WERI-Rb-1 (cell line): ENCODE data around the gene ANKRD33.
A peak's percentile ranks its signal among the peaks of the same experiment; 100 is the strongest.

Source experiments
- DNase-seq: peaks from one replicate; pipeline ENCODE4 v3.0.0-alpha.2; 2020
- H3K27ac ChIP-seq: fragments of 250-450 bp; sonication (Bioruptor Pico); 2 replicates; pipeline ENCODE4 v1.5.1; 2020; ENCODE audit warnings: mild to moderate bottlenecking, moderate library complexity
- H3K27me3 ChIP-seq: fragments of 250-450 bp; sonication (Bioruptor Pico); 2 replicates; pipeline ENCODE4 v1.5.1; 2021; ENCODE audit warnings: mild to moderate bottlenecking, low read depth, moderate library complexity; ENCODE audit not compliant: insufficient read depth, severe bottlenecking
- H3K36me3 ChIP-seq: fragments of 250-450 bp; sonication (Bioruptor Pico); 2 replicates; pipeline ENCODE4 v1.5.1; 2020; ENCODE audit warnings: mild to moderate bottlenecking, moderate library complexity
- H3K4me3 ChIP-seq: 2 replicates; pipeline ENCODE4 v1.5.1; 2011; ENCODE audit warnings: low read depth, mild to moderate bottlenecking, control low read depth, low read length
- H3K9me3 ChIP-seq: fragments of 250-450 bp; sonication (Bioruptor Pico); 2 replicates; pipeline ENCODE4 v1.5.1; 2021; ENCODE audit warnings: mild to moderate bottlenecking, moderate library complexity; ENCODE audit not compliant: severe bottlenecking
- CTCF ChIP-seq: IDR thresholded peaks from 2 replicates; pipeline ENCODE4 v1.5.1; 2011; ENCODE audit warnings: low read depth, mild to moderate bottlenecking, control low read depth, inconsistent platforms, low read length

The ANKRD33 gene

DNA sequence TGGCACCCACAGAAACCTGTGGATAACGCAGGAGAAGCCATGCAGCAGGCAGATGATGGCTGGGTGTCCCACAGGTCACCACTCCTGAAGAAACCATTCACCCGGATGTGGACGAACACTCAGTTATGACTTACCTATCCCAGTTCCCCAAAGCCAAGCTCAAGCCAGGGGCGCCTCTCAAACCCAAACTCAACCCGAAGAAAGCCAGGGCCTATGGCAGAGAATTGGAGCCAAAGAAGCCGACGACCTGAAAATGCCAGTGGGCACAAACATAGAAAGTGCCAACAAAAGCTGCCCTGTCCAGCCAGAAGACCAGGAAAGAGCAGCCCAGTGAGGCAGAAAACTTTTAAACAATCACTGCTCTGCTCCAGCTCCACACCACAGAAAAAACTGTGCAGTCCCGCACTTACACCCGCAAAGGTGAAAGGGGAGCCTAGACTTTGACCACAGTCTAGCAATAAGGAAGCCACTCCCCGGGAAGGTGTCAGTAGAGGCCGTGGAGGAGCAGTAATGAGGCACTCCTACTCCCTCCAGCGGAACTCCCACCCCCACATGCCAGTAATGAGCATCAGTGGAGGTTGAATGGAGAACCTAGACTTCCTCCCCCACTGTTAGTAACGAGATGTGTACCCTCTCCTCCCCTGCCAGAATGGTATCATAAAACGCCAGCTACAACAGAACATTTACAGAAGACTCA, 13.4 kb downstream of the ANKRD33 start:
- no peaks in the 10 kb centered on the region for H3K36me3 ChIP-seq
- no peak overlapping the region for H3K4me3 ChIP-seq
- no peaks in the 10 kb centered on the region for H3K27me3 ChIP-seq
- H3K9me3 ChIP-seq: no peaks in the 10 kb centered on the region
- no peak for DNase-seq
- TF ChIP-seq CTCF: no peak
- H3K27ac ChIP-seq: no peak overlapping the region

- no peaks in the 10 kb centered on the region for H3K36me3 ChIP-seq
- no peaks in the 10 kb centered on the region for H3K27me3 ChIP-seq
- H3K9me3 ChIP-seq: no peaks in the 10 kb centered on the region
- no peak overlapping the region for H3K27ac ChIP-seq
- DNase-seq: no peak
- H3K4me3 ChIP-seq: no peak overlapping the region
- no peak for TF ChIP-seq CTCF
Measured at GRCh38 chr12:51901881-51902280, 14.0 kb downstream of the ANKRD33 start.

GRCh38 chr12:51904951-51905470, 17.1 kb downstream of the ANKRD33 start:
- Histone ChIP-seq H3K4me3 (no peak overlapping the region), H3K27ac (peak overlapping the region; percentile 37), H3K36me3 (no peaks in the 10 kb centered on the region), H3K27me3 (no peaks in the 10 kb centered on the region), H3K9me3 (no peaks in the 10 kb centered on the region)
- no peak for DNase-seq
- TF ChIP-seq CTCF: no peak

DNA sequence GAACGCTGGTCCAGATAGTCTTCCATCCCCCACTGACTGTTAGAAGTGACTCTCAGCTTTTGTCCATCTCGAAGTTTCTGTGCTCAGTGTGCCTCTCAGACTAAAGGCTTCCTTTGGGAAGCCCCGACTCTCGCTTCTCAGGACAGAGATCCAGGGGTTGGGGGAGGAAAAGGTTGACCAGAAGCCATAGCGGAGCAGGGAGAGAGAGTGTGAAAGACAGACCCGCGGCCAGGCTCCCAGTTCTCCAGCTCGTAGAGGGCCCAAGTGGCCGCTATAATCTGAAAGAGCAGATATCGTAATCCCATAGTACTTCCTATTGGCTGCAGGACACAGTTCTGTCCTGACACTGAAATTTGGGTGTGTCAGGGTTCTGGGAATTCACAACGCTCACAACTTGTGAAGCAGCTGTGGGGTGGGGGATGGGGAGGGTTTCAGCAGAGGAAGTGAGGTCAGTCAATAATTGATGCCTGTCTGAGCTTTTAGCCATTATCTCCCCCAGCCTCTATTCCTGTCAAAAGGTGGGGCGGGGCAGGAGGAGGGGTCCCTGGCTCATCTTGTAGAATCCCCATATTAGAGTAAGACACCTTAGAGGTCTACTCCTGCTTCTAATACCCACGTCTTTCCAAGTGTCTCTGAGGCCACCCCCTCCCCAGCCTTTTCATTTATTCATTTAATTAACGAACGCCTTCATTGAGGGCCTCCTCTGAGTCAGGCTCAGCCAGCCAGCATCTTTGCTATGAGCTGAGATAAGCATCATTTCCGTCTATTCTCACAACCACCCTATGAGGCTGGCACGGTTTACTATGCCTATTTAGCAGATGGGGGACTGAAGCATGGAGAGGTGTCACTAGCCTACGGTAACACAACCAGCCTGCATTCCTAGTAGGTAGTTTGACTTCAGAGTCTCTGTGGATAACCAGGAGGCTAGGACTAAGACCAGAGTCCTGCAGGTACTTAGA, 17.8 kb downstream of the ANKRD33 start:
- Histone ChIP-seq H3K27me3 (no peaks in the 10 kb centered on the region), H3K27ac (peak overlapping the region; percentile 37)
- no peak for DNase-seq

DNA sequence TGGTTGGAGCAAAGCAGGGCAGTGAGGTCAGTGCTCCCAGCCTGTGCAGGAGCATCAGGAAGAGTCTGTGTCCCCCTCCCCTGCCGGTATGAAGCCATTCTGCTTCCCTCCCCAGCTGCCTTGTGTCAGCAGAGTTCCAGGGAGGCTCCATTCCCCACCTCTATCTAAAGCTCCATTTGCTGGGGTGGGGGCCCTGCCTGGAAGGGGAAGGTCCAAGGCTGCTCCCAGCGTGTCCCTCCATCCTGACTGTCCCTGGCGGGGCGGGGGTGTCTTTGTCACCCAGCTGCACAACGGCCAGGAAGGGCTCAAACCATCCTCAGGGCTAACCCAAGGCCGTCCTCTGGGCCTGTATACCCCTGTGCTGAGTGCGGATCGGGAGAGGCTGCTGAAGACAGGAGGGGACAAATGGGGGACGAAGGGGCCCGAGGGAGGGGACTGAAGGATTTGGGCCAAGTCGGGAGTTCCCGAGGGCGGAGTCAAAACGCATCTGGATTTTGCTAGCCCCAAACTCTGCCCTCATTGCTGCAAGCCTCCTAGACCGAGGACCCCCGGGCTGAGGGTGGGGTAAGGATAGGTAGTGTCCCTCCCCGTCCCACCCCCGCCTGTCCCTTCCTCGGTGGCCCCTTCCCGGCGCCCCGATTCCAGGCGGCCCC, 18.7 kb downstream of the ANKRD33 start:
- DNase-seq: no peak
- Histone ChIP-seq H3K4me3 (no peak overlapping the region), H3K27ac (no peak overlapping the region), H3K36me3 (no peaks in the 10 kb centered on the region), H3K27me3 (no peaks in the 10 kb centered on the region), H3K9me3 (no peaks in the 10 kb centered on the region)
- no peak for TF ChIP-seq CTCF

More for the DNA sequence above, 17.8 kb downstream of the ANKRD33 start:
- H3K4me3 ChIP-seq: no peak overlapping the region
- TF ChIP-seq CTCF: no peak
- no peaks in the 10 kb centered on the region for H3K9me3 ChIP-seq
- no peaks in the 10 kb centered on the region for H3K36me3 ChIP-seq
